Neural progenitor cell (in vitro differentiated cells): ENCODE data around the gene OPCML. TPM values are rescaled to one million over a fixed set of nuclear protein-coding genes. Genes with fewer than 3 reads are reported as not detected.

ENCODE experiments used
- DNase-seq: peaks from one replicate; pipeline ENCODE4 v3.0.0-alpha.2; 2016; ENCODE audit warnings: low spot score
- H2AFZ ChIP-seq: fragments of 200-600 bp; sonication (generic); replicated peaks from 2 replicates; pipeline ENCODE4 v1.6.1; 2016; ENCODE audit warnings: antibody characterized with exemption
- H3F3A ChIP-seq: fragments of 200-600 bp; sonication (generic); 2 replicates; pipeline ENCODE4 v1.6.1; 2016; ENCODE audit warnings: antibody characterized with exemption, low read depth
- H3K27ac ChIP-seq: fragments of 200-600 bp; sonication (generic); 2 replicates; pipeline ENCODE4 v1.5.1; 2016; ENCODE audit warnings: mild to moderate bottlenecking
- H3K27me3 ChIP-seq: fragments of 200-600 bp; sonication (generic); 2 replicates; pipeline ENCODE4 v1.6.1; 2016; ENCODE audit warnings: mild to moderate bottlenecking, moderate library complexity
- H3K36me3 ChIP-seq: fragments of 200-600 bp; sonication (generic); 2 replicates; pipeline ENCODE4 v1.5.1; 2016
- H3K4me1 ChIP-seq: fragments of 200-600 bp; sonication (generic); 2 replicates; pipeline ENCODE4 v1.6.1; 2016; ENCODE audit warnings: mixed run types
- H3K4me2 ChIP-seq: fragments of 200-600 bp; sonication (generic); 2 replicates; pipeline ENCODE4 v1.6.1; 2016
- H3K4me3 ChIP-seq: fragments of 200-600 bp; sonication (generic); 2 replicates; pipeline ENCODE4 v1.5.1; 2016
- H3K79me2 ChIP-seq: fragments of 200-600 bp; sonication (generic); 2 replicates; pipeline ENCODE4 v1.6.1; 2016; ENCODE audit warnings: low read depth
- H3K9ac ChIP-seq: fragments of 200-600 bp; sonication (generic); 2 replicates; pipeline ENCODE4 v1.6.1; 2016
- H3K9me3 ChIP-seq: fragments of 200-600 bp; sonication (generic); 2 replicates; pipeline ENCODE4 v1.5.1; 2016; ENCODE audit warnings: low read depth
- H4K20me1 ChIP-seq: fragments of 200-600 bp; sonication (generic); 2 replicates; pipeline ENCODE4 v1.6.1; 2016; ENCODE audit warnings: low read depth
- H3K27ac Mint-ChIP-seq: 3 replicates; pipeline ENCODE4 v1.8.0; 2021; ENCODE audit warnings: mixed read lengths
- H3K27me3 Mint-ChIP-seq: 2 replicates; pipeline ENCODE4 v1.8.0; 2022; ENCODE audit warnings: low read depth, mild to moderate bottlenecking, inconsistent platforms, moderate library complexity, mixed read lengths; ENCODE audit not compliant: insufficient read depth
- H3K36me3 Mint-ChIP-seq: 3 replicates; pipeline ENCODE4 v1.8.0; 2021; ENCODE audit warnings: mixed read lengths
- H3K4me1 Mint-ChIP-seq: 3 replicates; pipeline ENCODE4 v1.8.0; 2021; ENCODE audit warnings: mixed read lengths
- H3K4me3 Mint-ChIP-seq: 3 replicates; pipeline ENCODE4 v1.8.0; 2021; ENCODE audit warnings: mild to moderate bottlenecking, moderate library complexity, mixed read lengths
- H3K9me3 Mint-ChIP-seq: 3 replicates; pipeline ENCODE4 v1.8.0; 2020; ENCODE audit warnings: mixed read lengths
- CTCF ChIP-seq: fragments of 200-600 bp; sonication (generic); IDR thresholded peaks from 2 replicates; pipeline ENCODE4 v1.5.1; 2017; ENCODE audit warnings: antibody characterized with exemption, mild to moderate bottlenecking
- EZH2 ChIP-seq: fragments of 200-600 bp; sonication (generic); IDR thresholded peaks from 2 replicates; pipeline ENCODE4 v1.6.1; 2017; ENCODE audit warnings: antibody characterized with exemption, mild to moderate bottlenecking, moderate library complexity
- EZH2phosphoT487 ChIP-seq: fragments of 200-600 bp; sonication (generic); IDR thresholded peaks from 2 replicates; pipeline ENCODE4 v1.6.1; 2017; ENCODE audit warnings: antibody characterized with exemption
- total RNA-seq: library from RNA; depleted of rRNA; stranded (reverse); fragments of >200 nt; gene quantifications from 2 replicates; pipeline ENCODE4 v1.2.3, GENCODE V29; 2015; ENCODE audit warnings: low replicate concordance

Gene OPCML
- total RNA-seq, 1 donor from 2014 or later: 0.02 TPM

- Mint-ChIP-seq H3K27me3 (no peaks in the 10 kb centered on the region), H3K9me3 (no peaks in the 10 kb centered on the region), H3K27ac (peak overlapping the region; percentile 46), H3K36me3 (no peaks in the 10 kb centered on the region), H3K4me1 (peaks cover 16% of the 10 kb centered on the region), H3K4me3 (no peak overlapping the region)
- H3K9me3 ChIP-seq: no peaks in the 10 kb centered on the region
- no peak for DNase-seq
- H3K27ac ChIP-seq: no peak overlapping the region
- TF ChIP-seq EZH2 (no peak), CTCF (no peak), EZH2phosphoT487 (no peak)
- H3K9ac ChIP-seq: no peak overlapping the region
- H2AFZ ChIP-seq: peak overlapping the region; percentile 31
- no peaks in the 10 kb centered on the region for H3K36me3 ChIP-seq
- H3K4me3 ChIP-seq: no peak overlapping the region
- no peaks in the 10 kb centered on the region for H3K79me2 ChIP-seq
- no peaks in the 10 kb centered on the region for H3F3A ChIP-seq
- H3K27me3 ChIP-seq: no peaks in the 10 kb centered on the region
- H3K4me2 ChIP-seq: no peak overlapping the region
- no peaks in the 10 kb centered on the region for H3K4me1 ChIP-seq
- H4K20me1 ChIP-seq: no peaks in the 10 kb centered on the region
Measured at GRCh38 chr11:132839236-132839945, 692.9 kb downstream of the OPCML start.

GRCh38 chr11:132838627-132839026 is 693.7 kb downstream of the OPCML start:
- Histone ChIP-seq H3K9me3 (no peaks in the 10 kb centered on the region), H3K27me3 (no peaks in the 10 kb centered on the region), H3K4me2 (no peak overlapping the region), H3K9ac (no peak overlapping the region), H2AFZ (no peak overlapping the region), H4K20me1 (no peaks in the 10 kb centered on the region), H3F3A (no peaks in the 10 kb centered on the region), H3K36me3 (no peaks in the 10 kb centered on the region), H3K79me2 (no peaks in the 10 kb centered on the region), H3K27ac (no peak overlapping the region), H3K4me1 (no peaks in the 10 kb centered on the region), H3K4me3 (no peak overlapping the region)
- DNase-seq: no peak
- H3K4me3 Mint-ChIP-seq: no peak overlapping the region
- H3K27ac Mint-ChIP-seq: peak overlapping the region; percentile 19
- no peaks in the 10 kb centered on the region for H3K36me3 Mint-ChIP-seq
- no peaks in the 10 kb centered on the region for H3K27me3 Mint-ChIP-seq
- no peaks in the 10 kb centered on the region for H3K9me3 Mint-ChIP-seq
- peaks cover 16% of the 10 kb centered on the region for H3K4me1 Mint-ChIP-seq
- no peak for TF ChIP-seq EZH2phosphoT487

GRCh38 chr11:132831272-132831671 is 701.0 kb downstream of the OPCML start:
- no peaks in the 10 kb centered on the region for H3K9me3 ChIP-seq
- Mint-ChIP-seq H3K27ac (no peak overlapping the region), H3K4me1 (no peaks in the 10 kb centered on the region), H3K4me3 (no peak overlapping the region), H3K9me3 (no peaks in the 10 kb centered on the region), H3K27me3 (no peaks in the 10 kb centered on the region), H3K36me3 (no peaks in the 10 kb centered on the region)
- TF ChIP-seq CTCF (no peak), EZH2 (no peak), EZH2phosphoT487 (no peak)
- H3K4me3 ChIP-seq: no peak overlapping the region
- no peak for DNase-seq
- no peaks in the 10 kb centered on the region for H3K79me2 ChIP-seq
- no peak overlapping the region for H3K4me2 ChIP-seq
- H3K27me3 ChIP-seq: no peaks in the 10 kb centered on the region
- H3F3A ChIP-seq: no peaks in the 10 kb centered on the region
- H3K27ac ChIP-seq: no peak overlapping the region
- H3K4me1 ChIP-seq: no peaks in the 10 kb centered on the region
- no peaks in the 10 kb centered on the region for H3K36me3 ChIP-seq
- H3K9ac ChIP-seq: no peak overlapping the region
- no peak overlapping the region for H2AFZ ChIP-seq
- no peaks in the 10 kb centered on the region for H4K20me1 ChIP-seq

GRCh38 chr11:132824642-132825041 is 707.7 kb downstream of the OPCML start:
- H3K4me1 Mint-ChIP-seq: peaks cover 25% of the 10 kb centered on the region

More at GRCh38 chr11:132824642-132825041, 707.7 kb downstream of the OPCML start:
- H3K9me3 ChIP-seq: no peaks in the 10 kb centered on the region
- H3K4me3 ChIP-seq: no peak overlapping the region
- Mint-ChIP-seq H3K27me3 (no peaks in the 10 kb centered on the region), H3K36me3 (no peaks in the 10 kb centered on the region), H3K9me3 (no peaks in the 10 kb centered on the region), H3K27ac (no peak overlapping the region), H3K4me3 (no peak overlapping the region)
- H3K79me2 ChIP-seq: no peaks in the 10 kb centered on the region
- peaks cover 5% of the 10 kb centered on the region for H3K4me1 ChIP-seq
- no peaks in the 10 kb centered on the region for H4K20me1 ChIP-seq
- no peaks in the 10 kb centered on the region for H3F3A ChIP-seq
- H3K9ac ChIP-seq: no peak overlapping the region
- no peak for TF ChIP-seq EZH2phosphoT487
- TF ChIP-seq CTCF: no peak
- no peak for TF ChIP-seq EZH2
- no peak overlapping the region for H3K4me2 ChIP-seq
- no peaks in the 10 kb centered on the region for H3K36me3 ChIP-seq
- H3K27me3 ChIP-seq: no peaks in the 10 kb centered on the region
- DNase-seq: no peak
- no peak overlapping the region for H2AFZ ChIP-seq
- no peak overlapping the region for H3K27ac ChIP-seq
